ENCODE measurements around the gene HSD11B1.
A peak's percentile ranks its signal among the peaks of the same experiment; 100 is the strongest.
"Not testable (repeated sequence)": the region's sequence is repeated elsewhere in the genome, so short reads cannot be mapped to it uniquely, and the experiment has no call there.

The HSD11B1 gene

GRCh38 chr1:209675565-209676154 lies 29.0 kb upstream of the HSD11B1 start:
- DNase-seq (peak; percentile 22 to 34), ATAC-seq (peak; percentile 37)
- peaks cover 56% of the 10 kb centered on the region for H3K4me1 Mint-ChIP-seq
- peak overlapping the region; percentile 91 to 96 for H3K27ac Mint-ChIP-seq
- peaks cover 5 to 6% of the 10 kb centered on the region in 2 donors for H3K9me3 Mint-ChIP-seq
- H3K27me3 Mint-ChIP-seq = peaks cover 80% of the 10 kb centered on the region
- H3K4me3 Mint-ChIP-seq = peak overlapping the region; percentile 87 to 92

DNA sequence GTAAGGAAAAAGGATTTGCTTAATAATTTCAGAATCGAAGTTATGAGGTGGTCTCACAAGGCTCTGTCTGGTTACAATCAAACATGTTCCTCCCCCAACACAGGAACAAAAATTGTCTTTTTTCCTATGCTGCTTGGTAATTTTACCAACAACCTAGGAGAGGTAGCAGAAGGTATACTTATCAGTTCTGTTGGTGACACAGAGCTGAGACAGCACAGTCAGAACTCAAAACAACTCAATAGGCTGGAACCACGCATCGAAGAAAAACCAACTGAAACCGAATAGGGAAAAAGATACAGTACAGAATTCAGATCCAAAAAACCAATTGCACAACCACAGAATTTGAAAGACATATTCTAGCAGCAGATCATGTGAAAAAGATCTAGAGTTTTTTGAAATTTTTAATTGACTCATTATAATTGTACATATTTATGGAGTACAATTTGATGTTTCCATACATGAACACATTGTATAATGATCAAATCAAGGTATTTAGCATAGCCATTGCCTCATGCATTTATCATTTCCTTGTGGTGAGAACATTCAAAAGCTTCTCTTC lies 25.6 kb upstream of the HSD11B1 start:
- ATAC-seq = peak; percentile 35
- no peak overlapping the region for H3K27ac Mint-ChIP-seq
- H3K4me1 Mint-ChIP-seq = peaks cover 27% of the 10 kb centered on the region
- no peak overlapping the region for H3K4me3 Mint-ChIP-seq
- peaks cover 66% of the 10 kb centered on the region for H3K27me3 Mint-ChIP-seq
- H3K9me3 Mint-ChIP-seq = no peaks in the 10 kb centered on the region
- DNase-seq = no peak

DNA sequence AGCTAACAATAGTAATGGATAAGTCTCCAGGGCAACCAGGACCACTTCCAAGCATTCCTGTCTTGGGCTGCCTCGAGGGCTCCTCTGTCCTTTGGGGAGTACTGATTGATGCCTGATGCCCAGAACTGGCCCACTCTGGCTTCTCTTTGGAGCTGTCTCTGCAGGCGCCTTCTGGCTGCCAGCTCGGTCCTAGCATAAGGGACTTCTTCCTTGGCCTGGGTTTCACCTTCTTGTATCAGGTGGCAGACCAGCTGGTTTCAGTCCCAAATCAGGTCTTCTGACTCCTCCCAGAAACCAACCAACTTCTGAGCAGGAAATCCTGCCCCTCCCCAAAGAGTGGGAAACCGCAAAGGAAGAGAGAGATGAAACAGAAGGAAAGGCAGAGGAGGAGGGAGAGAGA lies 18.8 kb upstream of the HSD11B1 start:
- H3K27me3 Mint-ChIP-seq = no peaks in the 10 kb centered on the region
- ATAC-seq = peak; percentile 78
- H3K4me3 Mint-ChIP-seq = peak overlapping the region; percentile 62 to 70

GRCh38 chr1:209686322-209686721 lies 18.3 kb upstream of the HSD11B1 start:
- DNase-seq = no peak
- Mint-ChIP-seq H3K9me3 (no peaks in the 10 kb centered on the region), H3K27me3 (no peaks in the 10 kb centered on the region), H3K4me1 (peaks cover 21% of the 10 kb centered on the region), H3K27ac (peak overlapping the region in 1 of 2 donors; percentile 18), H3K4me3 (peak overlapping the region; percentile 62 to 70)
- no peak for ATAC-seq

More for the DNA sequence above, 18.8 kb upstream of the HSD11B1 start:
- H3K9me3 Mint-ChIP-seq = no peaks in the 10 kb centered on the region
- H3K4me1 Mint-ChIP-seq = peaks cover 21% of the 10 kb centered on the region
- H3K27ac Mint-ChIP-seq = no peak overlapping the region
- DNase-seq = peak in 1 of 2 donors; percentile 36

- no peak for DNase-seq
- Mint-ChIP-seq H3K4me1 (peaks cover 38% of the 10 kb centered on the region), H3K4me3 (no peak overlapping the region), H3K9me3 (no peaks in the 10 kb centered on the region), H3K27ac (no peak overlapping the region), H3K27me3 (no peaks in the 10 kb centered on the region)
- ATAC-seq = no peak
Measured at GRCh38 chr1:209688746-209689234, 15.9 kb upstream of the HSD11B1 start.

DNA sequence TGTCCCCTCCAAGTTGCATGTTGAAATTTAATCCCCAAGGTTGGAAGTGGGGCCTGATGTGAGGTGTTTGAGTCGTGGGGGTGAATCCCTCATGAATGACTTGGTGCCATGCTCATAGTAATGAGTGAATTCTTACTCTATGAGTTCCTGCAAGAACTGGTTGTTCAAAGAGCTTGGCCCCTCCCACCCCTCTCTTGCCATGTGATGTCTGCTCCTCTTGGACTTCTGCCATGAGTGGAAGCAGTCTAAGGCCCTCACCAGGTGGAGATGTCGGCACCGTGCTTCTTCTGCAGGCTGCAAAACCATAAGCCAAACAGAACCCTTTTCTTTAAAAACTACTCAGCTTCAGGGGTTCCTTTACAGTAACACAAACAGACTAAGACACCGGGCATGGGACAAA lies 15.2 kb upstream of the HSD11B1 start:
- no peak for ATAC-seq
- Mint-ChIP-seq H3K4me3 (no peak overlapping the region), H3K9me3 (no peaks in the 10 kb centered on the region), H3K27me3 (no peaks in the 10 kb centered on the region), H3K27ac (no peak overlapping the region), H3K4me1 (peaks cover 45% of the 10 kb centered on the region)
- DNase-seq = no peak

GRCh38 chr1:209691237-209691636 lies 13.4 kb upstream of the HSD11B1 start:
- Mint-ChIP-seq H3K27ac (no peak overlapping the region), H3K27me3 (no peaks in the 10 kb centered on the region), H3K9me3 (no peaks in the 10 kb centered on the region), H3K4me1 (peaks cover 49% of the 10 kb centered on the region), H3K4me3 (no peak overlapping the region)
- no peak for DNase-seq
- no peak for ATAC-seq

DNA sequence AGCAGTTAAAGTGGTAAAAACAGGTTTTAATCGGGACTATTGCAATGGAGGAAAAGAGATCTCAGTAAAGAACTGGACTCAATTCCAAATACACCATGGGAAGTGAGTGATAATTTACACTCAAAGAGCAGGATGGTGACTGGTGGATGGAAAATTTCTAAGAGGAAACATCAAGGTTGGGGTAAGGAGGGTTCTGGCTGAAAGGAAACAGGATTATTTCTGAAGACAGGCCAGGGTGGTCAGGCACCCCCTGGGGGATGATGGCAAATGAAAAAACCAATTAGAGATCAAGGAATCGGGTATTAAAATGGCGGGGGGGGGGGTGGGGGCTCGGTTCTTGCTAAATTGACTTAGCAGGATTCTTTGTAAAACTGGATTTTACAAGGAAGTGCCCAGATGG lies 12.3 kb upstream of the HSD11B1 start:
- H3K27me3 Mint-ChIP-seq = no peaks in the 10 kb centered on the region
- DNase-seq = no peak
- H3K9me3 Mint-ChIP-seq = no peaks in the 10 kb centered on the region
- no peak for ATAC-seq
- H3K27ac Mint-ChIP-seq = peak overlapping the region in 1 of 2 donors; percentile 94
- H3K4me1 Mint-ChIP-seq = peaks cover 51% of the 10 kb centered on the region
- no peak overlapping the region for H3K4me3 Mint-ChIP-seq

DNA sequence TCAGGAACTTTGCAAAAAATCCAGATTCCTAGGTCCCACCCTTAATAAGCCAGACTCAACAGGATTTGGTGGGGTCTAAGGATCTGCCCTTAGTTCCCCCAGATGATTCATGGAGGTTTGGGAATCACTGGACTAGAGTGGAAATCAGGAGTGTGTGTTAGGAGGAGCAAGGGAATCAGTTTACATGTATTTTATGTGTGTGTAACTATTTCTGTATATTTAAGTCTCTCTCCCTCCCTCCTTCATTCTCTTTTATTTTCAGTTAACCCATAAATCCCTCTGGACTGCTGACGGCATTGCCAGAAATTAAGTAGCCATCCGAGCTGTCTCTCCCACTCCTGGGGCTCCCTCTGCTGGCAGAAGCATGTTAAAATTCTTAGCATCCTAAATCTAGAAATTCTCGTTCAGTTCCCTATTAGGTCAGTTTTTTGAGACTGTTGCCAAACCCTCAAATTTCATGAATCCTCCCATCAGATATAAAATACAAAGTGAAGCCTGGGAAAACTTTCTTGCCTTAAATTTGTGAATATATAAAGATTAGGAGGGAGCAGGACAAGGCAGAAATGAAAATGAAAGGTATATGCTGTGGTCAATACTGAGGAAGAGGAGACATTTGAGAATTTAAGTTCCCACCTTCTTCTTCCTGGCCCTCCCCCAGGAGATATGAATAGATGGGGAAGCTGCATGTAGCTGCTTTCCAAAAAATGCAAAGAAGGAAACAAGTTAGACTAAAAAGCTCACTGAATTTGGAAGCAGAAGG lies 11.7 kb upstream of the HSD11B1 start:
- peak; percentile 75 for ATAC-seq
- Mint-ChIP-seq H3K4me3 (peak overlapping the region in 1 of 2 donors; percentile 58), H3K9me3 (no peaks in the 10 kb centered on the region), H3K27ac (peak overlapping the region in 1 of 2 donors; percentile 72), H3K27me3 (no peaks in the 10 kb centered on the region), H3K4me1 (peaks cover 54% of the 10 kb centered on the region)
- DNase-seq = peak; percentile 63 to 70

GRCh38 chr1:209696673-209697072 lies 8.0 kb upstream of the HSD11B1 start:
- Mint-ChIP-seq H3K27ac (peak overlapping the region in 1 of 2 donors; percentile 55), H3K4me3 (peak overlapping the region; percentile 2 to 32), H3K4me1 (peaks cover 74% of the 10 kb centered on the region), H3K9me3 (peaks cover 0 to 9% of the 10 kb centered on the region in 2 donors), H3K27me3 (no peaks in the 10 kb centered on the region)
- DNase-seq = no peak
- ATAC-seq = no peak

GRCh38 chr1:209697126-209697525 lies 7.5 kb upstream of the HSD11B1 start:
- H3K27ac Mint-ChIP-seq = no peak overlapping the region
- ATAC-seq = no peak
- peaks cover 75% of the 10 kb centered on the region for H3K4me1 Mint-ChIP-seq

GRCh38 chr1:209700686-209701085 lies 4.0 kb upstream of the HSD11B1 start:
- H3K27ac Mint-ChIP-seq, ATAC-seq, H3K4me3 Mint-ChIP-seq, H3K27me3 Mint-ChIP-seq, DNase-seq, H3K9me3 Mint-ChIP-seq: not testable (repeated sequence)
- H3K4me1 Mint-ChIP-seq = peaks cover 67% of the 10 kb centered on the region

More at GRCh38 chr1:209697126-209697525, 7.5 kb upstream of the HSD11B1 start:
- no peak for DNase-seq
- Mint-ChIP-seq H3K27me3 (no peaks in the 10 kb centered on the region), H3K4me3 (peak overlapping the region in 1 of 2 donors; percentile 4), H3K9me3 (peaks cover 0 to 9% of the 10 kb centered on the region in 2 donors)

GRCh38 chr1:209702832-209703231 lies 1.8 kb upstream of the HSD11B1 start:
- no peak for ATAC-seq
- H3K27ac Mint-ChIP-seq = no peak overlapping the region
- peaks cover 0 to 9% of the 10 kb centered on the region in 2 donors for H3K9me3 Mint-ChIP-seq
- DNase-seq = no peak
- no peaks in the 10 kb centered on the region for H3K27me3 Mint-ChIP-seq
- no peak overlapping the region for H3K4me3 Mint-ChIP-seq
- H3K4me1 Mint-ChIP-seq = peaks cover 57% of the 10 kb centered on the region

GRCh38 chr1:209703834-209704504 lies 677 bp upstream of the HSD11B1 start:
- ATAC-seq (no peak), DNase-seq (no peak)
- peak overlapping the region; percentile 55 to 84 for H3K27ac Mint-ChIP-seq

DNA sequence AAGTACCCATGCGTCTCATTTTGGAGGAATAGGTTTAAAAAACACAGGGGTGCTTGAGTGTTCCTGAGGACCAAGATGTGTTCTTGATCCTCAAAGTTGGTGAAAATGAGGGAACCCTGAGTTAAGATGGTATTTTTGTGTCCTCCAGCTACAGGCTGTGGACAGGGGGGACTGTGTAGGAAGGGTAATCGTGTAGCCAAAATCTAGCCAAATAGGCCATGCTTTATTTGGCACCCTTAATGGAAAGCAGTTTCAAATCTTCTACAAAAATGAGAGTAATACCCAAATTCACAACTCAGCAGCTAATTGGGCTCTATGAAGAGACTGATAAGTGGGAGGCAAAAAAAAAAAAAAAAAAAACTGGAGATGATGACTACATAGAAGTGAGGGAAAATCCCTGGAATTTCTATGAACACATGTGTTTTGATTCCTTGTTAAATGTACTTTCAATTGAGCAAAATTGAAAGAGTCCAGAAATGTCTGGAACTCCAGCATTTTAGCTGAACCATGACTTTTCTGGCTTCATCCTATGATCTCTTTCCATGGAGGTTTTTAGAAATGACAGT lies 470 bp downstream of the HSD11B1 start:
- H3K4me1 Mint-ChIP-seq = peaks cover 60% of the 10 kb centered on the region
- H3K27me3 Mint-ChIP-seq = no peaks in the 10 kb centered on the region
- DNase-seq = no peak
- H3K27ac Mint-ChIP-seq = no peak overlapping the region
- H3K9me3 Mint-ChIP-seq = peaks cover 0 to 9% of the 10 kb centered on the region in 2 donors
- H3K4me3 Mint-ChIP-seq = peak overlapping the region in 1 of 2 donors; percentile 67
- ATAC-seq = no peak

More at GRCh38 chr1:209703834-209704504, 677 bp upstream of the HSD11B1 start:
- H3K9me3 Mint-ChIP-seq = peaks cover 0 to 9% of the 10 kb centered on the region in 2 donors
- H3K4me1 Mint-ChIP-seq = peaks cover 54% of the 10 kb centered on the region
- no peaks in the 10 kb centered on the region for H3K27me3 Mint-ChIP-seq
- H3K4me3 Mint-ChIP-seq = peak overlapping the region; percentile 45 to 67
